ENCODE measurements around the gene CCDC71L.
A peak's percentile ranks its signal among the peaks of the same experiment; 100 is the strongest.
"Not testable (repeated sequence)": the region's sequence is repeated elsewhere in the genome, so short reads cannot be mapped to it uniquely, and the experiment has no call there.

CCDC71L gene

DNA sequence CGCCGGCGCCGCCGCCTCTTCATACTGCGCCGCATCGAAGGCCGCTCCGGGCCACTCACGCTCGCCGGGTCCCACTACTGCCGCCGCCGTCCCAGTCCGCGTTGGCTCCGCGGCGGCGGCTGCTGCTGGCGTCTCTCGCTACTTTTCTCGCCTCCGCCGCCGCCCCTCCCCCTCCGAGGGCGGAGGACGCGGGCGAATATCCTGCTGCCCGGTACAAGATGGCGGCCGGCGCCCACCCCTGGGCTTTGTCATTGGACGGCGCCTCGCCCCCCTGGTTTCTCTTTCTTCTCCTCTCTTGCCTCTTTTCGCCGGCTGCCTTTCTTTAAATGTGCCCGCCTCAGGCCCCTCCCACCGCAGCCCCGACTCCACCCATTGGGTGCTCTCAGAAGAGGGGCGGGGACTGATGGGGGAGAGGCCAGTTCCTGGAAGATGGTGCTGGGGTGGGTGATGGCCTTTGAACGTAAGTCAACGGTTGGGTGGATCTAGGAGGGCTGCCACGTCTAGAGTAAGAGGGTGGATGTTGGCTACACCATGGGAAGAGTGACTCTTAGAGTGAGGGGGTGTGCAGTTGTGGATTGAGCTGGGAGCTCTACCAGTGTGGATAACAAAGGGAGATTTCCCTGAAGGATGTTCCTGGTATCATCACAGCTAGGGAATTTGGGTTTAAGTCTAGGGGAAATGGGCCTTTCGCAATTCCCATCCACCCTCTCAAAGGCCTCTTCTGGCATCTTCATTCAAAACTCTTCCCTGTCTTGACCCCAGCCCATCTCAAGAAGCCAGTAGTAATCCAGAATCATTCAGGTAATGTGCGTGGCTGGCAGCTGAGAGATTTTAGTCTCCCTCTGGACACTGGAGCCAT lies at the start of gene CCDC71L:
Gene CCDC71L, minus strand, starts transcription at position 297 of the 859 bp plus-strand sequence. Its CDS starts 262 bp downstream, at position 35.
- peak; percentile 93 for DNase-seq

DNA sequence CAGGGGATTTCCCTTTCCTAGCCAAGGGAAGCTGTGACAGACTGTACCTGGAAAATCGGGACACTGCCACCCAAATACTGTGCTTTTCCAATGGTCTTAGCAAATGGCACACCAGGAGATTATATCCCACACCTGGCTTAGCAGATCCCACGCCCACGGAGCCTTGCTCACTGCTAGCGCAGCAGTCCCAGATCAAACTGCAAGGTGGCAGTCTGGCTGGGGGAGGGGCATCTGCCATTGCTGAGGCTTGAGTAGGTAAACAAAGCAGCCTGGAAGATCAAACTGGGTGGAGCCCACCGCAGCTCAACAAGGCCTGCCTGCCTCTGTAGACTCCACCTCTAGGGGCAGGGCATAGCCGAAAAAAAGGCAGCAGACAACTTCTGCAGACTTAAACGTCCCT lies 48.6 kb upstream of the CCDC71L start:
- not testable (repeated sequence) for DNase-seq

DNA sequence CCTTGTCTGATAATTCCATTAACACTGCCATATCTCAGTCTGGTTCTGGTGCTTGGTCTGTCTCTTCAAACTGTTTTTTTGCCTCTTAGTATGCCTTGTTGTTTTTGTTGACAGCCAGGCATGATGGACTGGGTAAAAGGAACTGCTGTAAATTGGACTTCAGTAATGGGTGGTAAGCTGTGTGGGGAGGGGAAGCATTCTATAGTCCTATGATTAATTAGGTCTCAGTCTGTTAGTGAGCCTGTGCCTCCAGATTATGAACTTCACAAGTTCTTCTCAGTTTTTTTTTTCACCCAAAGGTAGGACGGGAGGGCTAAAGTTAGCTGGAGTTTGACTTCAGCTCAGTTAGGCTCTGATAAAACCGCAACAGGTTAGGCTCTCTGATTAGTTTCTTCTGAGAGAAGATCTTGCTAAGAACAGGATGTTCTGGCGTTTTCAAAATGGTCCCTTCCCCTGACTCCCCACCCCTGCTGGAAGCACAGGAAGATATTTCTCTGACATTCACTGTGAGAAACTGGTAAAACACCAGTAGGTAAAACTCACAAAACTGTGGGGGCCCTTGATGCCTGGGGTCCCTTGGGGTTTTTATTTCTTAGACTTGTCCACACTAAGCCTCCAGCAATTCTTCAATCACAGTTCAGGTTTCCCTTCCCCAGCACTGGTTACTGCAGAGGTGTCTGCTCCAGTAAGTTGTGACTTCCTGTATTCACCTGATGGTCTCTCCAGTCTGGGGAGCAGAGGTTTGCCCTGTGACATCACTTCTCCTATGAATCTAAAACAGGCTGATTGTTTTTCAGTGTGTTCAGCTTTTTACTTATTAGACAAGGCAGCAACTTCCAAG lies 43.3 kb upstream of the CCDC71L start:
- DNase-seq: no peak

DNA sequence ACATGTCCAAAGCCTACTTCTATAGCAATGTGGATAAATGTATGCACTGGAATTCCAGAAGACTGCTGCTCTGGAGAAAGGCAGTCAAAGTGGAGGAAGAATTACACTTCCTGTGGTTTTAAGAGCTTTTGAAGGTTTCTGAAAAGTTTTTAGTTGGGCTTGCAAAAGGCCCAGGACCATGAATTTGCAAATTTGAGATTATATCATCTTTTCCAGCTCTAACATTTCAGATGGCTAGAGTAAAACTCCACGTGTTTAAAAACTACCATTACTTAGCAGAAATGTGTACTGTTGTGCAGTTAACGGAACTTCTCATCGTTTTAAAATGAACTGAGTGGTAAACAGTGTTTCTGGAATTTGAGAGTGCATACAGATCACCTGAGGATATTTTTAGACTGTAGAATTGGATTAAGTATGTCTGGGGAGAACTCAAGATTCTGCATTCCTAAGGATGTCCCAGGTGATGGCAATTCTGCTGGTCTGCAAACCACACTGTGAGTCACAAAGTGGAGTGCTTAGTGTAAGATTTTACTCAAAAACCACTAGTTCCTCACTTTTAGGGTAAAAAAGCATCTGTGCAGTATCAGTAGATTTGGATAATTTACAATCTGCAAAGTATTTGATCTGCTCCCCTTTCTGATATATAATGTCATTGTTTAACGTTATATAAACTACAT lies 32.9 kb upstream of the CCDC71L start:
- no peak for DNase-seq

DNA sequence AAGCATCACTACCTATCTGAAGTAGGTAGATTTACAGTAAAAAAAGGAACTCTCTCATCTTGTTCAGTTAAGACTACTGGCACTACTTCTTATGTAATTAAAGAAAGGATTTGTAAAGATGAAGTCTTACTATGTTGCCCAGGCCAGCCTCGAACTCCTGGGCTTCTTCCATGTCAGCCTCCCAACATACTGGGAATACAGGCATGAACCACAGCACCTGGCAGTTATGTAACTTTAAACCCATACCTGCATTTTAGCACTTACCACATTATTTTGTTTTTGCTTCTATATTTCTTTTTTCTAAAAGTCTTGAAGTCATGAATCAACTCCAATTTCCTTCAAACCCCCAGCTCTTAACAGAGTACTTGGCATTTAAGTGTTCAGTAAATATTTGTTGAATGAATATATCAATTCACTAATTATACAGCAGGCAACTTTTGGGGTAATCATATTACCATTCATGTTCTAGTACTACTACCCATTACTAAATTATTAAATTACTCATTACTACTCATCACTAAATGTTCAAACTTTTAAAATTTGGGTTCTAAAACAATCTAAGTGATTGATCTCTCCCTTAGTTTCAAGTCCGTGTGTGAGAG lies 31.6 kb upstream of the CCDC71L start:
- DNase-seq: peak; percentile 25

DNA sequence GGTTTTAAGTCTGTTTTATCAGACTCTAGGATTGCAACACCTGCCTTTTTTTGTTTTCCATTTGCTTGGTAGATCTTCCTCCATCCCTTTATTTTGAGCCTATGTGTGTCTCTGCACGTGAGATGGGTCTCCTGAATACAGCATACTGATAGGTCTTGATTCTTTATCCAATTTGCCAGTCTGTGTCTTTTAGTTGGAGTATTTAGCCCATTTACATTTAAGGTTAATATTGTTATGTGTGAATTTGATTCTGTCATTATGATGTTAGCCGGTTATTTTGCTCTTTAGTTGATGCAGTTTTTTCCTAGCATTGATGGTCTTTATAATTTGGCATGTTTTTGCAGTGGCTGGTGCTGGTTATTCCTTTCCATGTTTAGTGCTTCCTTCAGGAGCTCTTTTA lies 27.2 kb upstream of the CCDC71L start:
- not testable (repeated sequence) for DNase-seq

DNA sequence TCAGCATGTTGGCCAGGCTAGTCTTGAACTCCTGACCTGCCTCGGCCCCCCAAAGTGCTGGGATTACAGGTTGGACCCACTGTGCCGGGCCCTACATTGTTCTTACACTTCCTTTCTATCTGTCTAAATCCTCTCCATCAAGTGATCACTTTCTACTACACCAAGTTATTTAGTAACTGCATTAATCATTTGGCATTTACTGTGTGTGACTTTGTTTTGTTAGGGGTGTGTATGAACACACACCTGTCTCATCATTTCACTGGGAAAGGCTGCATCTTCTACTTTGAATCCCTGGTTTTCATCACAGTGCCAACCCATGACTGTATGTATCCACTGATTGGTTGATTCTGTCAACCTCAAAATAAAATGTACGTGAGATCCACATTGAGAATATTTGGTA lies 23.0 kb upstream of the CCDC71L start:
- DNase-seq: no peak

DNA sequence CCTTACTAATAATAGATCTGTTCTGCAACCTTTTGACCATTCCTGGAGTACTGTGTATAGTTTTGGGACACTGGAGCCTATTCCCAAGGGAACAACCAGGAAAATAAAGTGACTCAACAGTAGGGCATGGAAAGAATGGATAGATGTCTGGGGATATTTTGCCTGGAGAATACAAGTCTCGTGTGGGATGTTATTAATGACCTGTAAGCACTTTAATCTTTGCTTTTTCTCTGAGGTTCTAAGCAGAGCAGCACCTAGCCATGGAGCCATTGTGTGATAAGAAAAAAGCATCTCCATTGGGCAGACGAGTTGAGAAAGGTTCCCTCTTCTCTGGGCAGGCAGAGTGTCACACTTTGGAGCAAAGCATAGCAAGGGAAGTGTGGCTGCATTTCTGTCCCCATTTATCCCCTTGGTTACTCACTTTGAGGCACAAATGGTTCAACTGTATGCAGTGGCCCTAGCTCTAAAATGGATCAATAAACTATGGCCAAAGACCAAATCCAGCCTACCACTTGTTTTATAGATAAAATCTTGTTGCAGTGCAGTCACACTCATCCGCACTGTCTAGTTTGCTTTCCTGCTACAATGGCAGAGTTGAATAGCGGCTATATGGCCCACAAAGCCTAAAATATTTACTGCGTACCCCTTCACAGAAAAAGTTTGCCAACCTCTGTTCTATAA lies 21.0 kb upstream of the CCDC71L start:
- DNase-seq: no peak

DNA sequence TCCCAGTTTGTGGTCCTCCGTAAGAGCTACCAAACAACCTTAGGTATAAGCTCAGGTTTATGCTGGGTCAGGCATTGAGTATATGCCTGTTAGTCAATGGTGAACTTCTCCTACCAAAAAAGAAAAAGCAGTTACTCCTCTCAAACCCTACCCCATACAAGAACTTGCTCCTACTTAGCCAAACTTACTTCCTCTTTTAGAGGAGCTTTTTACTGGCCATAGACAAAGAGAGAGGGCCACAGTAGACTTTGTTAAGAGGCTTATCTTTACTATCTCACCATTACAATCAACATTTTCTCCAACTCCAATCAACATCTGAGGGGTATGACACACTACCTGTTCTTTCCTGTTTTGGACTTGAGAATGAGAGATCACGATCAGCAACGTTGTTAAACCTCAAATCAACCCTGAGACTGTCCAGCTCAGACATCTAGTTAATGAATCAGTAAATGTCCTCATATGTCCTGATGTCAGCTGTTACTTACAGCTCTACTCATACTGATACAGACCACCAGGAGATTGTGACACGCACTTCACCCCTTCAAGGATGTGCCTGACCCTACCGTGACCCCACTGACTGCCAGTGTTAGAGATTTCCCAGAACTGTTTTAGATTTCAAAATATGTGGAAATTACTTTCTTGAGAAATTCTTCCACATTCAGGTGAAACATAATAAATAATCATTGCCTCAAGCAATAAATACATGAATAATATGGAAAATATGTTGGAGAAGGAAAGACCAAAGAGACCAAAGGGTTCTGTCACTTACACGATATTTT lies 18.4 kb upstream of the CCDC71L start:
- no peak for DNase-seq

DNA sequence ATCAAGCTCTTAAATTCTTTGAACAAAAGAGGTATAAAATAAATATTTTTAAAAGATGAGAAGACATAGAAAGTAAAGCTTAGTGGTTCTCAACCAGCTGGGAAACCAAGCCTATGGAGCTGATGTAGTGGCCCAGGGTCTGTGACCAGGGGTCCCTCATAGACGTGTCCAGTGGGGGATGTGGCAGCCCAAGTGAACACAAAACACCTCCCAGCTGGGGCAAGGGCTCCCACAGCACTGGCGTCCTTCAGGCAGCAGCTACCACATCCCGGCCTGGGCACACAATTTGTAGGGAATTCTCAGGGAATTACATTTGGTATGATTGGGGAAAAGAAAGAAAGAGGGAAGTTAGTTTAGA lies 17.8 kb upstream of the CCDC71L start:
- no peak for DNase-seq

DNA sequence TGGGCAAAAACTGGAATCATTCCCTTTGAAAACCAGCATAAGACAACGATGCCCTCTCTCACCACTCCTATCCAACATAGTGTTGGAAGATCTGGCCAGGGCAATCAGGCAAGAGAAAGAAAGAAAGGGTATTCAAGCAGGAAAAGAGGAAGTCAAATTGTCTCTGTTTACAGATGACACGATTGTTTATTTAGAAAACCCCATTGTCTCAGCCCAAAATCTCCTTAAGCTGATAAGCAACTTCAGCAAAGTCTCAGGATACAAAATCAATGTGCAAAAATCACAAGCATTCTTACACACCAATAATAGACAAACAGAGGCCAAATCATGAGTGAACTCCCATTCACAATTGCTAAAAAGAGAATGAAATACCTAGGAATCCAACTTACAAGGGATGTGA lies 15.5 kb upstream of the CCDC71L start:
- not testable (repeated sequence) for DNase-seq

DNA sequence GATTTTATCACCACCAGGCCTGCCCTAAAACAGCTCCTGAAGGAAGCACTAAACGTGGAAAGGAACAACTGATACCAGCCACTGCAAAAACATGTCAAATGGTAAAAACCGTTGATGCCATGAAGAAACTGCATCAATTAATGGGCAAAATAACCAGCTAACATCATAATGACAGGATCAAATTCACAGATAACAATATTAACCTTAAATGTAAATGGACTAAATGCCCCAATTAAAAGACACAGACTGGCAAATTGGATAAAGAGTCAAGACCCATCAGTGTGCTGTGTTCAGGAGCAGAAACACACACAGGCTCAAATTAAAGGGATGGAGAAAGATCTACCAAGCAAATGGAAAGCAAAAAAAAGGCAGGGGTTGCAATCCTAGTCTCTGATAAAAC lies 12.7 kb upstream of the CCDC71L start:
- DNase-seq: not testable (repeated sequence)

DNA sequence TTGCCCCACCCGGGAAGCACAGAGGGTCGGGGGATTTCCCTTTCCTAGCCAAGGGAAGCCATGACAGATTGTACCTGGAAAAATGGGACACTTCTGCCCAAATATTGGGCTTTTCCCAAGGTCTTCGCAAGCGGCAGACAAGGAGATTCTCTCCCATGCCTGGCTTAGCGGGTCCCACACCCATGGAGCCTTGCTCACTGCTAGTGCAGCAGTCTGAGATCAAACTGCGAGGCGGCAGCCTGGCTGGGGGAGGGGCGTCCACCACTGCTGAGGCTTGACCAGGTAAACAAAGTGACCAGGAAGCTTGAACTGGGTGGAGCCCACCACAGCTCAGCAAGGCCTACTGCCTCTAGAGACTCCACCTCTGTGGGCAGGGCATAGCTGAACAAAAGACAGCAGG lies 11.0 kb upstream of the CCDC71L start:
- DNase-seq: not testable (repeated sequence)

DNA sequence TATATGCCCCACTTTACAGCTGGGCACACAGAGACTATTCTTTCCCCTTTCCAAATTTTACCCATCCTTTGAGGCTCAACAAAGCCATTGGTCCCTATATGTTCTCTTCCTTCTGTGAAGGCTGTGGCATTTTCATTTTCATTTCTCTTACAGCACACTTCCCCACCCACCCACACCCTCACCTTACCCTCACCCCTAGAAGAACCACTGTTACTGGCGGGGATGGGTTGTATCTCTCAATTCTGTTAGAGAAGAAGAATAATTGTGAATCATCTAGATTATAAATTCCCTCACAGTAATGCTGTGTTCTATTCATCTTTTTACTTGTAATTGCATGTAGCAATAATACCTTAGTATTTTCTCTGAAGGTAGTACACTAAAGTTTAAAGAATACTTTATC lies 10.2 kb upstream of the CCDC71L start:
- no peak for DNase-seq

DNA sequence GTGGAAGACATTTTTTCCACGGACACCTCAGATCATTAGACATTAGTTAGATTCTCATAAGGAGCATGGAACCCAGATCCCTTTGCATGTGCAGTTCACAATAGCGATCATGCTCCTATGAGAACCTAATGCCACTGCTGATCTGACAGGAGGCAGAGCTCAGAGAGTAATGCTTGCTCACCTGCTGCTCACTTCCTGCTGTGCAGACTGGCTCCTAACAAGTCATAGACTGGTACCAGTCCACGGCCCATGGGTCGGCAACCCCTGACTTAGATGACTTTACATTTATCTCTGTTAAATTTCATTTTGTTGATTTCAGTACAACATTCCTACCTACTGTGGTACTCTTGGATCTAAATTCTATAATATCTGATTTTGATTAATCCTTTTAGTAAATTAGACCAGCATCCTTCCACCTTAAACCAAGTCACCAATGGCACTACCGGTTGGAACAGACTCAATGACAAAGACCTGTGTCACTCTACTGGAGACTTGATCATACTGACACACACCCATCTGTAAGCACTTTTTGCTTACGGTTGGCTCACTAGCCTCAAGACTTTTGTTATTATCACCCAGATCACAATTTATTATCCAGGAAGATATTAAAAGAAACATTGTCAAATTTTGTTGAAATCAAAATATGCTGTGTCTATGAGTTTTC lies 8.0 kb upstream of the CCDC71L start:
- DNase-seq: no peak

DNA sequence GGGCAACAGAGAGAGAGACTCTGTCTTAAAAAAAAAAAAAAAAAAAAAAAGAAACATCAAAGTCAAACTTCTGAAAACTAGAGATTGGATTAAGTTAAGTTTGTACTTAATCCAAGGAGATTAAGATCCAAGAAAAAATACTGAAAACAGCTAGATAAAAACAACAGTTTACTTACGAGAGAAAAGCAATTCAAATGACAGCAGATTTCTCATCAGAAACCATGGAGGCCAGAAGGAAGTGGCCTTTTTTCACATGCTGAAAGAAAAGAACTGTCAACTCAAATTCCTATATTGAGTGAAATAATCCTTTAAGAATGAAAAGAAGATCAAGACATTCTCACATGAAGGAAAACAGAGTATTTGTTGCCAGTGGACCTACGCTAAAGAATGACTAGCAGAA lies 5.4 kb upstream of the CCDC71L start:
- DNase-seq: no peak

DNA sequence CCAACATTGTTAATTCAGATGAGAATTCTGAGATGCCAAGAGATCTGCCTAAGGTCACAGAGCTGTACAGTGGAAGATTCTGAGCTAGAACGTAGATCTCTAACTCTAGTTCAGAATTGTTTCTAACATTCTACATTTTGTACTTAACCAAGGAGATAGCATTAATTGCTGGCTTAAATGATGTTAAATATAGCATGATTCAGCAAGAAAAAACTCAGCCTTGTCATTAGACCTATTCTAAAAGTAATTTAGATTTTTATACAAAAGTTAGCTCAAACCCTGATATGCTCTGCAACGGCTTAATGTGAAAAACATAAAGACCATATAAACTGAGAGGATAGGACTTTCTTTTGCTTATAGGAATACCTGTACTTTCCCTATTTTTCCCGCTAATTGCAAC lies 3.4 kb upstream of the CCDC71L start:
- no peak for DNase-seq

DNA sequence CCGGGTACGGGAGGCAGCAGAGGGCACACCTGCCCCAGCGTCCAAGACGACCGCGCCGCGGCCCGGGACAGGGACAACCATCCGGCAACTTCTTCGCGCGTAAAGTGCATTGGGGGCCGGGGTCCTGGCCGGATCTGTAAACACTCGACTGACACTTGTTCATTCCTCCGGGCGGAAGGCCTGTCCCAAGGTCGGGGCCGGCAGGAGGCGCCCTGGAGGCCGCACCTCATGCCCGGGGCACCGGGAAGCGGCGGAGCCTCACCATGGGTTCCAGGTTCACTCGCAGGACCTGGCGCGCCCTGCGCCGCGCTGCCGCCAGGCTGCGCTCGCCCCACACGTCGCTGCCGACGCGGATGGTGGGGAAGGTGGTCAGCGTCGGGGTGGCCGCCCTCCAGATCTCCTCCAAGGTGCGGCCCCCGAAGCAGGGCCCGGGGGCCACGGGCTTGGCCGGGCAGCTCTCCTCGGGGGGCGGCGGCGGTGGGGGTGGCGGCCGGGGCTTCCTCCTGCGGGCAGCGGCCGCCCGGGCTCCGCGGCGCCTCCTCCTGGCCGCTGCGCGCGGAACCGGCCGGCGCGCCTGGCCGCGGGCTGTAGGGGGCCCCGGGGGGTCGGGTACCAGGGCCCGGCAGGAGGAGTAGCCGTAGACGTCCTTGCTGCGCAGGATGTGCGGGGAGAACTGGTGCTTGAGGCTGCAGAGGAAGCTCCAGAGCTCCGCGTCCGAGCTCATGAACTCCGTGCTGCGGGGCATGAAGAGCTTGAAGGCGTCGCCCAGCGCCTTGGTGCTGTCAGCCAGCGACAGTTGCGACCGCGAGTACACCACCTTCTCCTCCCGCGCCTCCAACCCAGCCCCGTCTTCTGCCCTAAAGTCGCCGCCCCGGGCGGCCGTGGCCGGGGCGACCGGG lies 746 bp downstream of the CCDC71L start:
- peak; percentile 64 for DNase-seq

DNA sequence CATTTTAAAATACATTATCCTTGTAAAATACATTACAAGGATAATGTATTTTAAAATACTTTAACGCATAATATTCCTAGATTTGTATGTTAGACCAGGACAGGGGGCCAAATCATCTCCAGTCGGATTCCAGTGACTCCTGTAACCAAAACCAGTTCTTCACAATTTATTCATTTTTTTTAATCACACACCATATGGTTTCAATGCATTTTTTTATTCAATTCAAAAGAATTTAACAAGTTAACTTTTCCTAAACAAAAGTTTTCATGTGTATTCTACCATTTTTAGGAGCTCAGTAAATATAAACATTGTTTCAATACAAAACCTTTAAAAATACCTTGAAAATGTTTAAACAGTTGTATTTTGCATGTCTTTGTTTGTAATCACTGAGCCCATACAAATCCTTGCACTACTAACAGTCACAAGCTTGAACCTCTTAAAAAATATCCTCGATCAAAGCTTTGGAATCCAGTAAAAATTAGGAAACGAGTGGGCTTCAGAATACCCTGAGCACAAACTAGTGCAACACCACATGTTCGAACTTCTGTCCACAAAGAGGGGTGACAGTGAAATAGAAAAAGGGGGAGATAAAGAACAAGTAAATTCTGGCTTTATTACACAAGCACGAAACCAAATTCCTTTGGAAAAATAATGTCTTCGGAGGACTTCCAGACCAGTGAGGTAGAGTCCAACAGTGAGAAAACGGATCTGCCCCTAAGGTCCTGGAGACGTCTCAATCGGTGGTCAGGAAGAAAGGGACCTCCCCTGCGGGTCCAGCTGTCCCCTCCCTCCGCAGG lies 1.6 kb downstream of the CCDC71L start:
- no peak for DNase-seq

Measured in NCI-H1105 treated with DMSO at 0.1 percent for 48 hours (cell line).